Left ventricle myocardium inferior (tissue), 1 donor: ENCODE data around the gene LRP1B. TPM values are rescaled to one million over a fixed set of nuclear protein-coding genes. Genes with fewer than 3 reads are reported as not detected.
"Not testable (repeated sequence)": the region's sequence is repeated elsewhere in the genome, so short reads cannot be mapped to it uniquely, and the experiment has no call there.

Source experiments
- DNase-seq: peaks from one replicate; pipeline ENCODE4 v3.0.0-alpha.2; 2020
- H3K27ac ChIP-seq: fragments of 200-600 bp; replicated peaks from 2 replicates; pipeline ENCODE4 v1.8.0; 2021
- H3K27me3 ChIP-seq: fragments of 200-600 bp; 2 replicates; pipeline ENCODE4 v1.8.0; 2021; ENCODE audit warnings: low read depth
- H3K36me3 ChIP-seq: fragments of 200-600 bp; 2 replicates; pipeline ENCODE4 v1.8.0; 2021
- H3K4me1 ChIP-seq: fragments of 200-600 bp; 2 replicates; pipeline ENCODE4 v1.8.0; 2021
- H3K4me3 ChIP-seq: fragments of 200-600 bp; 2 replicates; pipeline ENCODE4 v1.8.0; 2021; ENCODE audit warnings: mild to moderate bottlenecking, moderate library complexity
- H3K9me3 ChIP-seq: fragments of 200-600 bp; replicated peaks from 2 replicates; pipeline ENCODE4 v1.8.0; 2021
- intact Hi-C: fragments of 100-400 bp; cut with micrococcal nuclease; formaldehyde crosslinking; loops from one replicate; pipeline ENCODE4 v1.11.0; 2022
- total RNA-seq: library from RNA; stranded (reverse); fragmentation: NEBNext Ultra II Directional; extraction: Animal tissue kit (Norgen Biotek cat#: 25700); gene quantifications from one replicate; pipeline ENCODE4 v1.2.1, GENCODE V29; 2021
- TF ChIP-seq, protein P1 (sequence below): fragments of 200-600 bp; IDR thresholded peaks from 2 replicates; pipeline ENCODE4 v1.8.0; 2021; ENCODE audit warnings: antibody characterized with exemption, mild to moderate bottlenecking, borderline replicate concordance
- donor health status: DM: no; HTN: yes; CAD: no; lungs with severe emphysema.

The LRP1B gene
- total RNA-seq, 1 donor from 2014 or later: 0.08 TPM

DNA sequence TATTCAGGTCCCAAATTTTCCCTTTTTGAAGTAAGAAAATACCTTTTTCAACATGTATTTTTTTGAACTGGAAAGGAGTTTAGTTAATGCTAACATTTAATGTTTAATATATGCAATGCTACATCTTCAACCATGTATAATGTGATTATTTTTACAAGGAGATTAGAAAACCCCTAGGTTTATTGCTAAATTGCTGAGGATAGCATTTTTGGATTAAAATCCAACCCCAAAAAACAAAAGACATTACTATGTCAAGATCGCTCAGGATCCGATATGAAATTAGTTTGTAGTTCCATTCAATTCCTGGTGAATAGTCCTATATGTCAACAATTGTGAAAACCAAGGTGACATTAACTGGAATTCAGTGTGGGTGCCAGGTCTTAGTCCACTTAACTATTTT, 35.2 kb downstream of the LRP1B start:
- DNase-seq: no peak
- TF ChIP-seq, protein P1, sequence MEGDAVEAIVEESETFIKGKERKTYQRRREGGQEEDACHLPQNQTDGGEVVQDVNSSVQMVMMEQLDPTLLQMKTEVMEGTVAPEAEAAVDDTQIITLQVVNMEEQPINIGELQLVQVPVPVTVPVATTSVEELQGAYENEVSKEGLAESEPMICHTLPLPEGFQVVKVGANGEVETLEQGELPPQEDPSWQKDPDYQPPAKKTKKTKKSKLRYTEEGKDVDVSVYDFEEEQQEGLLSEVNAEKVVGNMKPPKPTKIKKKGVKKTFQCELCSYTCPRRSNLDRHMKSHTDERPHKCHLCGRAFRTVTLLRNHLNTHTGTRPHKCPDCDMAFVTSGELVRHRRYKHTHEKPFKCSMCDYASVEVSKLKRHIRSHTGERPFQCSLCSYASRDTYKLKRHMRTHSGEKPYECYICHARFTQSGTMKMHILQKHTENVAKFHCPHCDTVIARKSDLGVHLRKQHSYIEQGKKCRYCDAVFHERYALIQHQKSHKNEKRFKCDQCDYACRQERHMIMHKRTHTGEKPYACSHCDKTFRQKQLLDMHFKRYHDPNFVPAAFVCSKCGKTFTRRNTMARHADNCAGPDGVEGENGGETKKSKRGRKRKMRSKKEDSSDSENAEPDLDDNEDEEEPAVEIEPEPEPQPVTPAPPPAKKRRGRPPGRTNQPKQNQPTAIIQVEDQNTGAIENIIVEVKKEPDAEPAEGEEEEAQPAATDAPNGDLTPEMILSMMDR: no peak
- Histone ChIP-seq H3K4me3 (no peak overlapping the region), H3K27ac (no peak overlapping the region), H3K4me1 (no peaks in the 10 kb centered on the region), H3K36me3 (no peaks in the 10 kb centered on the region), H3K9me3 (no peaks in the 10 kb centered on the region), H3K27me3 (no peaks in the 10 kb centered on the region)
- intact Hi-C loops: no loop called here

- Histone ChIP-seq H3K27ac (no peak overlapping the region), H3K9me3 (no peaks in the 10 kb centered on the region), H3K4me3 (no peak overlapping the region), H3K36me3 (no peaks in the 10 kb centered on the region), H3K27me3 (no peaks in the 10 kb centered on the region), H3K4me1 (no peaks in the 10 kb centered on the region)
- intact Hi-C loops: no loop called here
- TF ChIP-seq, protein P1: no peak
- DNase-seq: no peak
Observed at GRCh38 chr2:142094233-142094632, 36.6 kb downstream of the LRP1B start.

GRCh38 chr2:142088058-142088568, 42.7 kb downstream of the LRP1B start:
- DNase-seq: no peak
- Histone ChIP-seq H3K9me3 (no peaks in the 10 kb centered on the region), H3K4me3 (no peak overlapping the region), H3K27ac (no peak overlapping the region), H3K4me1 (no peaks in the 10 kb centered on the region), H3K36me3 (no peaks in the 10 kb centered on the region), H3K27me3 (no peaks in the 10 kb centered on the region)
- intact Hi-C loops: no loop called here
- TF ChIP-seq, protein P1: no peak

GRCh38 chr2:142087585-142087984, 43.2 kb downstream of the LRP1B start:
- H3K36me3 ChIP-seq, H3K4me3 ChIP-seq, DNase-seq, H3K27ac ChIP-seq, H3K27me3 ChIP-seq, intact Hi-C loops, H3K9me3 ChIP-seq, H3K4me1 ChIP-seq: not testable (repeated sequence)

DNA sequence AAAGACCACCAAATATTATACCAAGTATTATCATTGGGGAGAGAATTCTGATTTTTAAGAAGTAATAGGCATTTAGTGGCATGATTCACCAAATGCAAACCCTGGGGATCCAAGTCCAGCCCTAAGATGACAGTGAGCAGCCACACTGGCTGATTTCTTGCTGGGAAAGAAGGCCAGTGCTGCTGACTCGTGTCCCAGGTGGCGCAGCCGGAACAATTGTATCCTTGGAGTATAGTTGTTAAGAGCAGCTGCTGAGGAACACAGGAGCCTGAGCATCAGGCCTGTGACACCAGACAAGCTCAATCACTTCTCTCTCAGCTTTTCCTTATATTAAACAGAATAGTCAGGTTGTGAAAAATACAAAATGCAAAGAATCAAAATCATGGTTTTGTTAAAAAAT, 48.4 kb downstream of the LRP1B start:
- Histone ChIP-seq H3K36me3 (no peaks in the 10 kb centered on the region), H3K27ac (no peak overlapping the region), H3K4me1 (no peaks in the 10 kb centered on the region), H3K4me3 (no peak overlapping the region), H3K27me3 (no peaks in the 10 kb centered on the region), H3K9me3 (no peaks in the 10 kb centered on the region)
- no peak for DNase-seq
- TF ChIP-seq, protein P1: no peak
- intact Hi-C loops: no loop called here

- Histone ChIP-seq H3K4me1 (no peaks in the 10 kb centered on the region), H3K9me3 (peaks cover 6% of the 10 kb centered on the region), H3K36me3 (no peaks in the 10 kb centered on the region), H3K27ac (no peak overlapping the region), H3K27me3 (no peaks in the 10 kb centered on the region), H3K4me3 (no peak overlapping the region)
- no peak for DNase-seq
- TF ChIP-seq, protein P1: no peak
- intact Hi-C loops: no loop called here
Observed at GRCh38 chr2:142076317-142076716, 54.5 kb downstream of the LRP1B start.
